HEK293T (cell line): Measurements from ENCODE around the gene BRCA2.

Experiments used
- BHLHE40 ChIP-seq: fragments of 450-650 bp; IDR thresholded peaks from 2 replicates; pipeline ENCODE4 v1.6.1; 2016; ENCODE audit warnings: mild to moderate bottlenecking, moderate library complexity, borderline replicate concordance
- FOXA1 ChIP-seq: fragments of 450-650 bp; IDR thresholded peaks from 2 replicates; pipeline ENCODE4 v1.6.1; 2016; ENCODE audit warnings: mild to moderate bottlenecking
- FOXK2 ChIP-seq: fragments of 450-650 bp; IDR thresholded peaks from 2 replicates; pipeline ENCODE4 v1.6.1; 2016; ENCODE audit warnings: mild to moderate bottlenecking
- LEF1 ChIP-seq: fragments of 450-650 bp; IDR thresholded peaks from 2 replicates; pipeline ENCODE4 v1.6.1; 2017; ENCODE audit warnings: mild to moderate bottlenecking, borderline replicate concordance
- TF ChIP-seq, protein P1 (sequence below): fragments of 450-650 bp; IDR thresholded peaks from 2 replicates; pipeline ENCODE4 v1.6.1; 2016

DNA sequence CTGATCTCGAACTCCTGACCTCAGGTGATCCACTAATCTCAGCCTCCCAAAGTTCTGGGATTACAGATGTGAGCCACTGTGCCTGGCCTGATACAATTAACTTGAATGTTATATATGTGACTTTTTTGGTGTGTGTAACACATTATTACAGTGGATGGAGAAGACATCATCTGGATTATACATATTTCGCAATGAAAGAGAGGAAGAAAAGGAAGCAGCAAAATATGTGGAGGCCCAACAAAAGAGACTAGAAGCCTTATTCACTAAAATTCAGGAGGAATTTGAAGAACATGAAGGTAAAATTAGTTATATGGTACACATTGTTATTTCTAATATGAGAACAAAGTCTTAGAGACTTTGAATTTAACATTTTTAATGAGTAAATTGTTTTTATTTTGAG, 55.5 kb downstream of the BRCA2 start:
- TF ChIP-seq BHLHE40 (no peak), LEF1 (no peak), FOXK2 (no peak), FOXA1 (no peak)
- TF ChIP-seq, protein P1, sequence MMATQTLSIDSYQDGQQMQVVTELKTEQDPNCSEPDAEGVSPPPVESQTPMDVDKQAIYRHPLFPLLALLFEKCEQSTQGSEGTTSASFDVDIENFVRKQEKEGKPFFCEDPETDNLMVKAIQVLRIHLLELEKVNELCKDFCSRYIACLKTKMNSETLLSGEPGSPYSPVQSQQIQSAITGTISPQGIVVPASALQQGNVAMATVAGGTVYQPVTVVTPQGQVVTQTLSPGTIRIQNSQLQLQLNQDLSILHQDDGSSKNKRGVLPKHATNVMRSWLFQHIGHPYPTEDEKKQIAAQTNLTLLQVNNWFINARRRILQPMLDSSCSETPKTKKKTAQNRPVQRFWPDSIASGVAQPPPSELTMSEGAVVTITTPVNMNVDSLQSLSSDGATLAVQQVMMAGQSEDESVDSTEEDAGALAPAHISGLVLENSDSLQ = no peak
